ENCODE measurements around the gene SAMD14.

Gene SAMD14

DNA sequence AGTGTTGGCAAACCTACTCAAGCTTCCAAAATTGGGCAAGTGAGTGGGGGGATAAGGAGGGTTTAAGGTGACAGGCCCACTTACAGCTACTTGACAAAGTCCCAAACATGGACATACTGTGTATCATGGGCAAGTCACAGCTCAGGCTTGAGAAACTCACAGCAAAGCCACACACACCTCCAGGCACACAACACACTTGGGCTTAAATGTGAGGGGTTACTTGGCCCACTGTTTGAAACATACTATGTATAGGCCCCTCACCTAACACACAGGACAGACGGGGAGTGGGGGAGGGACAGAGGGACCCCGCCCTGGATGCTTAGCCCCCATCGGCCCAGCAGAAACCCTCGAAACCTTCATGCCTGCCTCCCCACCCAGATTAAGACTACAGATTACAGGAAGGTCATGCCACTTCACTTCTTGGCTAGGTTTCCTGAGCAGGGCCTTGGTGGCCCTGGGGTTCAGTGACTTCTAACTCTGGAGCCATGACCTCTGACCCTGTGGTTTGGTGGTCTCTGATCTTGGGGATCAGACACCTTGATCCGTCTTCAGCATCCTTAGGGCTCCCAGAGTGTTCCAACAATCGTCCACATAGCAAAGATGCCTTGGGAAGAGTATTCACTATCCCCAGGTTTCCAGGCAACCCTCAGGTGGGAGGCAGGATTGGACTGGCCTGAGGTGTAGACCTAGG, 2.3 kb upstream of the SAMD14 start:
- DNase-seq, result no peak

DNA sequence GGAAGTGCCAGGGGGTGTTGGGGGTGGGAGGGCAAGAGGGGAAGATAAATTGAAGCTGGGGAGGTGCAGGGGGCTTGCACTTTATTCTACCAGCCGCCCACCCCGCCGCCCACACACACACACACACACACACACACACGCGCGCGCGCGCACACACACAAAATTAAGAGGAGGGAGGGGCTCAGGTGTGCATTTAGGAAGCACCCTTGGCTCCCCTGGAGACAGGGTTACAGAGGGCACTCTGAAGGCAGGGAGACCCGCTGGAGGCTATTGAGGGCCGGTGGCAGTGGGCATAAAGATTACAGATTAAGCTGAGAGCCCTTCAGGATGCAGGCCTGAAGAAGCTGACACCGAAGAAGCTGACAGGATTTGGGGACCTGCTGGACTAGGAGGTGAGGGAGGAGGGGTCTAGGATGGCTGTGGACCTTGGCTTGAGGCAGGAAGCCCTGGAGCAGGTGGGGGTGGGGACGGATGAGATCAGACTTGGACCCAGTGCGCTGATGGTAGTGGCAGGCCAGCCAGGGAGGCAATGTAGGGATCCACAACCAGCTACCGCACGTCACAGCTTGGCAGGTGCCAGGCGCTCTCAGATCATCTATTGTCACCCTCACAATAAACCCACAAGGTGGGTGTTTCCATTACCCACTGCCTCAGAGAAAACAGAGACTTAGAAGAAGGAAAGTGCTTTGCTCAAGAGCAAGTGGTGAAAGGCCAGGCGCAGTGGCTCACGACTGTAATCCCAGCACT, 772 bp upstream of the SAMD14 start:
- no peak for DNase-seq

DNA sequence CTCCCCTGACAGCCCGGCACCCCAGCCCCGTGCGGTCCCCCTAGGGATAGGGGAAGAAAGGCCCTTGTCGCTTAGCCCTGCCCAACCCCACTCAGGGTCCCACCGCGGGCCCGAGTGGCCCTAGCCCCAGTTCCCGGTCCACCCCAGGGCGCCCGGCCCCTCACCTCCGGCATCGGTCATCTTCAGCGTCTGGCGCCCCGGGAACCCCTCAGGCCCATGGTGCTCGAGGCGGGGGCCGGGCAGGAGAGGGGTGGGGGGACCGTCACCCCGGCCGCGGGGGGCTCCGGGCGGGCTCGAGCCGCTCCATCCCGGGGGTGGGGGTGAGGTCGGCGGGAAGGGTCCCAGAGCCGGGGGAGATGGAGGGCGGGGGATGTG, 620 bp downstream of the SAMD14 start:
- DNase-seq, result no peak

DNA sequence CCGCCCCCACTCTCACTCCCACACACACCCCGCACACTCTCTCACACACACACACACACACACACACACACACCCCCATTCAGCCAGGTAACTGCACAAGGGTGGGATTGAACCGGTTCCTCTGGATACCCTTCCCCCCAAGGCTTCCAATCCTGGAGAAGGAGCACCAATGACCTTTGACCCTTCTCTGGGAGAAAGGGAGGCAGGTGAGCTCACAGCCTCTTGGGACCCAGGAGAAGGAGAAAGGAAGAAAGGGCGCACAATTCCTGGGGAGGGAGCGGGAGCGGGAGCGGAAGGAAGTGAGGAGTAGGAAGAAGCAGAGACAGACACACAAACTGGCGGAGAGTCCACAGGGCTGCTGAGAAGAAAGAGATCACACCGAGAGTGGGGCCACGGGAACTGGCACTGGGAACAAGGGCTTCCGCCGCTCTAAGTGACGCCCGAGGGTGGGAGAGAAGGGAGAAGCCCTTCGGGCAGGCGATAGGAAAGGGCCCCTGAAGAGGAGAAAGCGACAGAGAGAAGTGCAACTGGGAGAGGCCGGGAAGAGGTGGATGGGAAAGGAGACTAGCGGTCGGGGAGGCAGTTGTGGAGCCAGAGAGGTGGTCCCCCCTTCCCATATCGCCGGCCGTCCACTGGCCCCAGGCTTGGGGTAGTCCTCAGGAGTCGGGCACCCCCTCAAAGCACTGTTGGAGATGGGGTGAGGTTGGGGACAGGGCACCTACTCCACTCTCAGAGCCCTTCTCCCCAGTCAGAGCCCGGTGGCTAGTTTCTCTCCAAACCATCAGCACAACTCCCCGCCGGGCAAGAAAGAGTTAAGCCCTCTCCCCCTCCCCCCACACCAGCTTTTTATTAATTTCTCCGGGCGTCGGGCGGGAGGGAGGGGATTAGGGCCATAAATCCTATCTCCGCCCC, 1.3 kb downstream of the SAMD14 start:
- no peak for DNase-seq

DNA sequence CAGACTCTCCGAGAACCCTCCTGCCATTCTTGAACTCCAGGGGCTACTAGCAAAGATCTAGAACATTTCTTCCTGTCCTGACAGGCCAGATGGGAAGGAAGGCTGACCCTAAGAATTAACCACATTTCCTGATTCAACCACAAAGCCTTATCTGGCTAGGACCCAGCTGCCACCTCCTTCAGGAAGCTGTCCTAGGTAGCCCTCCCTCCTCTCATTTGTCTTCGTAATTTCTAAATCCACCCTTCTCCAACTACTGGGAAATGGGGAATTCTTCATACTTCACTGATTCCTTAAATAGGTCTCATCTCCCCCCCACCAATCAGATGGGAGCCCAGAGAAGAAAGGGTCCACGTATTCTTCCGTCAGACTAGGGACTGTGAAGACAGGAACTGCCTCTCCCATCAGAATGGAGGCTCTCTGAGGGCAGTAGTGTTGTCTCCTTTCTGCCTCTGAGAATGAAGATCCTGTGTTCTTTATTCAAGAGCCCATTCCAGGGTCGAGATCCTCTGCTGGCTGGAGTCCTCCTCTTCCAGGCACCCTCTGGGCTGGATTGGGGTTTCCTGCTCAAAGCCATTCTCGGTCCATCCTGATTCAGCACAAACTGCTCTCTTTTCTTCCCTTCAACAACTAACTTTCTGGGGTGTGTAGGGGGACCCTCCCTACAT, 2.1 kb downstream of the SAMD14 start:
- no peak for DNase-seq

GRCh38 chr17:50125420-50125997, 4.5 kb downstream of the SAMD14 start:
- DNase-seq, result no peak

GRCh38 chr17:50123649-50124349, 6.2 kb downstream of the SAMD14 start:
- no peak for DNase-seq

- DNase-seq, result no peak
Observed at GRCh38 chr17:50122945-50123344, 7.0 kb downstream of the SAMD14 start.

- no peak for DNase-seq
Observed at GRCh38 chr17:50120475-50121253, 9.3 kb downstream of the SAMD14 start.

GRCh38 chr17:50118828-50119218, 11.1 kb downstream of the SAMD14 start:
- DNase-seq, result no peak

DNA sequence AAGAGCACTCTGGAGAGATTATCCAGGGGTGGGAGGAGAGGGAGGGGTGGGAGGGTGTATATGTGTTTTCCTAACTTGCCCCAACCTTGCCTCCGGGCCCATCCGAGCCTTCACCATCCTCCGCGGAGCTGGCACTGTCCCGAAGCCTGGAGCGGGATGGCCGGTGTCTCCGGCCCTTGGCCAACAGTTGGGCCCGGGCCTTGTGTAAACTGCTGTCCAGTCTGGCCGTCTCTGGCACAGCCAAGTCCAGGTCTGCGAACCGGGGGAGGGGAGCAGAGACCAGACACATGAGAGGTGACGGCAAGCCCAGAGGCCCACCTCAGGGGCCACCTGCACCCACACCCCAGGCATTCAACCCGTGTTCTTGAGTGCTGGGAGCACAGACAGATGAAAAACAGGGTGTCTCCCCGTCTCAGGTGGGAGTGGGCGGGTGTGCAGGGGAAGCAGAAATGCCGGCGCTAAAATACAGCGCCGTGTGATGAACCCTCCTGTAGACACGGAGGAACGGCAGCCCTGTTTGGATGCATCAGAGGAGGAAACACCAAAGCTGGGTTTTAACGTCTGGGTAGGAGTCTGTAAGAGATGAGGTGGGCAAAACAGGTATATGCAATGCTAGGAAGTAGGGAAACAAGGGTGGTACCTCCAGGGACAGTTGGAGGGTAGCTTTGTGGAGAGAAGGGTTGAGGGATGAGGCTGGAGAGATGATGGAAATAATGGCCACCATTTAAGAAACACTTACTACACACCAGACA, 11.7 kb downstream of the SAMD14 start:
- DNase-seq, result no peak

DNA sequence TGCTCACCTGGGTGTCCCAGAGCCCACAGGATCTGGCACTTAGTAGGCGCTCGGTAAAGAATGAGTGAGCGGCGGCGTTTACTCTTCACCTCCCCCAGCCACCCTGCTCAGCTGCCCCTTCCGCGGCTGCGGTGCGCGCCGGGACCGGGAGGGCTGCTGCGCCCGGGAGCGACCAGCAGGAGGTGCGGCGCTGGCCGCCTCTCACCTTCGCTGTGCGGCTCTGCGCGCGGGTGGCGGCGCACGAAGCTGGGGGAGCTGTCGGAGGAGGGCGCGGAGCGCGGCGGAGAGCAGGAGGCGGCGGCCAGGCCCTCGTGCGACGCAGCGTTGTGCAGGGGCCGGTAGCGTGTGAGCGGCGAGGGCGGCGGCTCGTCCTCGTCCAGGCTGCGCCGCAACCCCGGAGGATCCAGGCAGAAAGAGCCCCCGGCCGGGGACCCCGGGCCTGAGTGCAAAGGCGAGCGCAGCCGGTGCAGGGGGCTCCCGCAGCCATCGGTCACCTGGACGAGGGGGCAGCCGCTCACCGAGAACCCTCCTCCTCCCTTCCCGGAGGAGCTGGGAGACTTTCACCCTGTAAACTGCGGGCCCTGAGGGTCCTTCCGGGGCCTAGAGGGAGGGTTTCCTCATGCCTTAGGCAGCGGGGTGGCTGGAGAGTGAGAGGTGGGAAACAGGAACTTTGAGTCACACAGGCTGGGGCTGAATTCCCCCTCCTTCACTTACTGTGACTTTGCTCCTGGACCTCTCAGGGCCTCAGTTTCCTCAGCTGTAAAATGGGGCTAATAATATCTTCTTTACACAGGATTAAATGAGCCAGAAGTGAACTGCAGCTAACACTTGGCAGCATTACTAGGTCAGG, 12.5 kb downstream of the SAMD14 start:
- DNase-seq, result peak; percentile 32

- no peak for DNase-seq
Observed at GRCh38 chr17:50115756-50116155, 14.2 kb downstream of the SAMD14 start.

GRCh38 chr17:50114849-50115357, 15.1 kb downstream of the SAMD14 start:
- peak; percentile 49 for DNase-seq

- no peak for DNase-seq
Observed at GRCh38 chr17:50114401-50114800, 15.6 kb downstream of the SAMD14 start.

- no peak for DNase-seq
Observed at GRCh38 chr17:50113624-50114320, 16.2 kb downstream of the SAMD14 start.

DNA sequence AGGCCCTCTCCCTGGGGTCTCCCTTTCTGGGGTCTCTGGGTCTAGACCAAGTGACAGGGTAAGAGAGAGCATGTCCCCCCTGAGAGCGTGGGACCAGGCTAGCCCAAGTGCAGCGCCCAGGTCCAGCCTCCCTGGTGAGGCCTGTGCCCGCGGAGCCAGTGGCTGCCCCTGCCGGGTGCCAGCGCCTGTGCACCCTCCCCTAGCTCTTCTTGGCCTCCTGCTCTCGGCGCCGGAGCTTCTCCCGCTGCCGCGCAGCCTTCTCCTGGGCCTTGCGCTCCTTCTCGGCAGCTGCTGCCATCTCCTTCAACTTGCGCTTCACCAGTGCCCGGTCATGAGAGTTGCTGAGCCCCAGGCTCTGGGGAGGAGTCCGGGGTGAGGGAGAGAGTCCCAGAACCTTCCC, 17.3 kb downstream of the SAMD14 start:
- no peak for DNase-seq
